Left lung (tissue), 10 donors: Measurements from ENCODE around the gene MID1. TPM values are rescaled to one million over a fixed set of nuclear protein-coding genes. Genes with fewer than 3 reads are reported as not detected.

Source experiments
- ATAC-seq: fragments of 200-7000 bp; cut with Tn5 transposase; one replicate; pipeline ENCODE4 v1.9.1; 2020; ENCODE audit warnings: moderate library complexity
- DNase-seq, 4 donors: peaks; one replicate each; pipeline ENCODE4 v3.0.0-alpha.2; 2013 to 2020
- H3K27ac ChIP-seq, 2 donors: fragments of 200-600 bp; sonication (generic) in 1 of 2; one replicate each; pipeline versions ENCODE4 v1.5.0 to v1.8.0; 2020 to 2021
- H3K27me3 ChIP-seq, 2 donors: fragments of 200-600 bp; sonication (generic) in 1 of 2; one replicate each; pipeline versions ENCODE4 v1.5.0 to v1.8.0; 2020 to 2021
- H3K36me3 ChIP-seq, 2 donors: fragments of 200-600 bp; sonication (generic) in 1 of 2; one replicate each; pipeline versions ENCODE4 v1.5.0 to v1.8.0; 2020 to 2021
- H3K4me1 ChIP-seq, 2 donors: fragments of 200-600 bp; one replicate each; pipeline ENCODE4 v1.8.0; 2021
- H3K4me3 ChIP-seq, 2 donors: fragments of 200-600 bp; sonication (generic) in 1 of 2; one replicate each; pipeline versions ENCODE4 v1.5.0 to v1.8.0; 2020 to 2021; ENCODE audit warnings: mild to moderate bottlenecking in 1 of 2
- H3K9me3 ChIP-seq, 2 donors: fragments of 200-600 bp; sonication (generic) in 1 of 2; one replicate each; pipeline versions ENCODE4 v1.5.0 to v1.8.0; 2020 to 2021
- CTCF ChIP-seq, 2 donors: fragments of 200-600 bp; sonication (generic) in 1 of 2; IDR thresholded peaks; one replicate each; pipeline versions ENCODE4 v1.5.0 to v1.8.0; 2021; ENCODE audit warnings: antibody characterized with exemption in 2 of 2
- intact Hi-C, 2 donors: fragments of 100-400 bp; cut with DNase I; formaldehyde crosslinking; loops; one replicate each; pipeline versions ENCODE4 v1.11.2 to v1.14.2; 2022
- polyA plus RNA-seq, 6 donors: library from polyadenylated mRNA; unstranded; fragments of 120-200 nt; gene quantifications; one replicate each; pipeline ENCODE4 v1.2.1, GENCODE V29; 2013; ENCODE audit not compliant: insufficient read length in 6 of 6
- total RNA-seq, 2 donors: library from RNA; stranded (reverse); fragmentation: NEBNext Ultra II Directional; extraction: Animal tissue kit (Norgen Biotek cat#: 25700); gene quantifications; one replicate each; pipeline ENCODE4 v1.2.1, GENCODE V29; 2021
- donor health status: DM: no; HTN: yes; CAD: no.
- donor health status: DM: no; HTN: no; CAD: no.

MID1 gene
- total and polyA plus RNA-seq, 8 donors: 19.3 to 29.8 (median 24.2) TPM

DNA sequence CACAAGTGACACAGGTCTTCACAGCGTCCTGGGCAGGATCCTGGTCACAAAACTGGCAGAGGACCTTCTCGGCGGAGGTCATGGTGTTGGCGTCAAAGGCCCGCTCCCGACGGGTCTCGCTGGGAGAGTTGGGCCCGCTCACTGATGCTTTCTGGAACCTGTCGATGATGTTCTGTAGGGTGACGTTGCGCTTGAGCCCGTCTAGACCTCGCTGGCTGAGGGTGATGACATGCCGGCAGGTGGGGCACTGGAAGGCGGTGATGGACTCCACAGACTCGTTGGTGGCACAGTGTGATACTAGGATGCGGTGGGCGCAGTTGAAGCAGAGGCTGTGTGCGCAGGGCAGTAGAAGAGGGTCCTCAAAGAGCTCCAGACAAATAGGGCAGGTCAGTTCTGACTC is 53.2 kb downstream of the MID1 start:
- no peak for TF ChIP-seq CTCF (IDR thresholded peaks at IDR 0.05)
- ATAC-seq (no peak), DNase-seq (no peak)
- no peaks in the 10 kb centered on the region for H3K4me1 ChIP-seq
- H3K27ac ChIP-seq: no peak overlapping the region
- H3K36me3 ChIP-seq: no peaks in the 10 kb centered on the region
- no peak overlapping the region for H3K4me3 ChIP-seq
- H3K9me3 ChIP-seq: no peaks in the 10 kb centered on the region
- intact Hi-C loops: no loop called here
- H3K27me3 ChIP-seq: no peaks in the 10 kb centered on the region

DNA sequence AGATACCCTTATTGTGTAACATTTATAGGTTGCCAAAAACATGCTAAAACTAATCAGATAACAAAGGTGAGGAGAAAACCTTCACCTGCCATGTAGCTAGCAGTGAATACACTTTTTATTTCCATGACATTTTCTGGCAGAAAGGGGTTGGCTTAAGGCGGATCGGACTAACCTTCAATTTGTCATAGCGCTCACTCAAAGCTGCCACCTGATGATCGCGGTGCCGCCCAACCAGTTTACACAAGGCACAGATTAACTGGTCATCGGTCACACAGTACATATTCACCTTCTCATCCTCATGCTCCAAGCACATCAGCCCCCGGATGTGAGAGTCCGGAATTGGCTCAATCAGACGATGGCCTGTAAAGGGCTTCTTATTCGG is 53.7 kb downstream of the MID1 start:
- DNase-seq (no peak), ATAC-seq (no peak)
- intact Hi-C loops: no loop called here
- no peaks in the 10 kb centered on the region for H3K27me3 ChIP-seq
- no peaks in the 10 kb centered on the region for H3K4me1 ChIP-seq
- no peaks in the 10 kb centered on the region for H3K36me3 ChIP-seq
- TF ChIP-seq CTCF (IDR thresholded peaks at IDR 0.05): no peak
- no peak overlapping the region for H3K4me3 ChIP-seq
- H3K27ac ChIP-seq: no peak overlapping the region
- no peaks in the 10 kb centered on the region for H3K9me3 ChIP-seq

GRCh38 chrX:10564484-10564883 is 55.9 kb downstream of the MID1 start:
- DNase-seq (no peak), ATAC-seq (peak; percentile 76)
- intact Hi-C loops: no loop called here
- Histone ChIP-seq H3K9me3 (no peaks in the 10 kb centered on the region), H3K36me3 (no peaks in the 10 kb centered on the region), H3K4me3 (no peak overlapping the region), H3K27ac (no peak overlapping the region), H3K4me1 (no peaks in the 10 kb centered on the region), H3K27me3 (no peaks in the 10 kb centered on the region)
- no peak for TF ChIP-seq CTCF (IDR thresholded peaks at IDR 0.05)

DNA sequence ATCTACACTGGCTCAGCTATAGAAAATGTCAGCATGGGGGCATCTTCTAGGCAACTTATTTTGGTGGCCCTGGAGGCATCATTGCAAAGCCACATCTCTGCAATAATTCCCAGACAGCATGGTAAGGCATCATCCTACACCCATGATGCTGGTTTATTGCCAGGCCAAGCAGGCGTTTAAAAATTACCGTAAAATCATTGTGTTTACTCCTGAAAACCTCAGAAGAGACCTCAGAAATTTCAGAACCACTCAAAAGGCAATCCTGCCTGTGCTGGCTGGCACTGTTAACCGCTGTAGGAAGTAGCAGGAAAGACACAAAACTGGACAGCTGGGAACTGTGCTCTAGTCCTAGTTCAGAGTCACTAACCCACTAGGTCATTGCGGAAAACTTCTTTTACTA is 63.2 kb downstream of the MID1 start:
- ATAC-seq (no peak), DNase-seq (no peak)
- H3K4me3 ChIP-seq: no peak overlapping the region
- intact Hi-C loops: no loop called here
- no peaks in the 10 kb centered on the region for H3K27me3 ChIP-seq
- H3K27ac ChIP-seq: no peak overlapping the region
- no peaks in the 10 kb centered on the region for H3K4me1 ChIP-seq
- no peak for TF ChIP-seq CTCF (IDR thresholded peaks at IDR 0.05)
- no peaks in the 10 kb centered on the region for H3K9me3 ChIP-seq
- H3K36me3 ChIP-seq: no peaks in the 10 kb centered on the region

GRCh38 chrX:10556405-10556804 is 64.0 kb downstream of the MID1 start:
- Histone ChIP-seq H3K27ac (no peak overlapping the region), H3K4me1 (no peaks in the 10 kb centered on the region), H3K4me3 (no peak overlapping the region), H3K36me3 (no peaks in the 10 kb centered on the region), H3K27me3 (no peaks in the 10 kb centered on the region), H3K9me3 (no peaks in the 10 kb centered on the region)
- ATAC-seq (no peak), DNase-seq (no peak)
- no peak for TF ChIP-seq CTCF (IDR thresholded peaks at IDR 0.05)
- intact Hi-C loops: no loop called here
